Activated effector memory CD4-positive, alpha-beta T cell treated with anti-CD3 and anti-CD28 coated beads, Interleukin-2, amount 50 U/mL, for 16 hours (primary cell): ENCODE results near the gene SELENON.

Source experiments
- DNase-seq: peaks from one replicate; pipeline ENCODE4 v3.0.0-alpha.2; 2020

SELENON gene

DNA sequence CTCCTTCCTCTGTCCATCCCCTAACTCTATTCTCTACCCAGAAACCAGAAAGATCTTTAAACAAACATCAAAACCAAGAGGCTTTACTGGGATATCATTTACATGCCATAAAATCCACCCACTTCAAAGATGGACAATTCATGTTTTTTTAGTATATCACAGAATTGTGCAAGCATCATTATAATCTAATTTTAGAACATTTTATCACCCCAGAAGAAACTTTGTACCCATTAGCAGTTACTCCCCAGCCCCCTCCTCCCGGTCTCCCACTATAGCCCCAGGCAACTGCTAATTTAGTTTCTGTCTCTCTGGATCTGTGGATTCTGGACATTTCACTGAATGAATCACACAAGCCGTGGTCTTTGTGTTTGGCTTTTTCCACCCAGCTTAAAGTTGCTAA, 4.8 kb upstream of the SELENON start:
- DNase-seq = no peak

DNA sequence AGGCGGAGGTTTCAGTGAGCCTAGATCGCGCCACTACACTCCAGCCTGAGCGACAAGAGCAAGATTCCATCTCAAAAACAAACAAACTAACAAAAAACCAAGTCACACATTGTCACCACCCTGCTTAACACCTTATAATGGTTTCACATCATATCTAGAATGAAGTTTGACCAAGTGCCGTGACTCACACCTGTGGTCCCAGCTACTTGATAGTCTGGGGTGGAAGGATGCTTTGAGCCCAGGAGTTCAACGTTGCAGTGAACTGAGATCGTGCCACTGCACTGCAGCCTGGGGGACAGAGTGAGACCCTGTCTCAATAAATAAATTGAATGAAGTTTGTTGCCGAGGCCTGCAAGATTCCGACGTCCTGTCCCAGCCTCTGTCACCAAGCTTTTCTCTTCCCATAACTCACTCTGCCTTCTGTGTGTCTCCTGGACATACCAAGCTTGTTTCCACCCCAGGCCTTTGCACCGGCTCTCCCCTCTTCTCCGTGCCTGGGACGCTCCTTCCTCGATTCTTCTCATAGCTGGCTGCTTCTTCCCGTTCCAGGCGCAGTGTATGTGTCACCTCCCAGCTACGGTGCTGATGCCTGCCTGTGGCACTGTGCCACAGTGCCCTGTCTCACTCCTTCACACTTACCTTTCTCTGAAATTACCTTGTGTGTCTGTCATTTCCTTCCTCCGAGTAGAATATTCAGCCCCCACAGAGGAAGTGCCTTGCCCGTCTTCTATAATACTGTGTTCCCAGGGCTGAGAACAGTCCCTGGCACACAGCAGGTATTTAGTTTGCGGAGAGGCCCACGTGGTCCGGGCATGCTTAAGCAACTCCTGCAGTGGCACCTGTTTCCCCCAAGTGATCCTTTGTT, 3.8 kb upstream of the SELENON start:
- peak; percentile 74 for DNase-seq

DNA sequence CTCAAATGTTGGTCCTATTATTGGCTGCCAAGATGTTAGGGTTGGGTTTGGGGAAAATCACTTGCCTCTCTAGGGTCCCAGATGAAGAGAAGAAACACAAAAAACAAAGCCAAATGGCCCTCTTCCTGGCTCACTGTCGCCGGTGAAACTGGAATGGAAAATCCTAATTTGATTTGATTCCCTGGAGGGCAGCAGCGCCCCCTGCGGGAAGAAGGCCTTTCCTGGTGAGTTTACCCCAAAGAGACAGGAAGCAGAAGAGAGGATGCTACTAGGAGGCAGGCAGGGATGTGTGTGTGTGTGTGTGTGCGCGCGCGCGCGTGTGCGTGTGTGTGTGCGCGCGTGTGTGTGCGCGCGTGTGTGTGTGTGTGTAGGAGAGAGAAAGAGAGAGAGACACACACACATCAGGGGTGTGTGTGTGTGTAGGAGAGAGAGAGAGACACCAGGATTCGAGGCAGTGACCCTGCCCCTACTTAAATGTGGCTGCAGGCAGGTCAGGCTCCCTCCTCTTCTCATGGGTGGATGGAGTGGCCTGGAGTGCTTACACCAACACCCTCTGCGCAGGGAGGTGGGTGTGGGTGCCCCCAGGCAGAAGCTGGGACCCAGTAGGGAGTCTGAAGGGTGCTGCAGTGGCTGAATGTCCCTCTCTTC, 3.1 kb upstream of the SELENON start:
- DNase-seq = peak; percentile 94

DNA sequence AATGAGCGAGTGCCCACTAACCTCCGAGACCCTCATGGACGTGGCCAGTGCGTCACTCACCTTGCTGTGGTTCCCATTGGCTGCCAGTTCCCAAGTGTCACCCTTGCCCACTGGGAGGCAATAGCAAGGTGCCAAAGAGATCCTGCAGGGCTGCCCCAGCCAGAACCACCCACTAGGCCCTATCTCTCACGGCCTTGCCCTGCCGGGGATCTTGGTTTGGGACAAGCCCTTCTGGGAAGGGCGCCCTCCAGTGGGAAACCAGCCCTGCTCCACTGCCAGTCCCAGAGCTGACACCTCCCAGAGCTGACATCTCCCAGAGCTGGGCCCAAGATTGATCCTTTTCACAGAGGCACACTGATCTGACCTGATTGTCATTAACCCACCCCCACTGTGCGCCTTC, 2.1 kb upstream of the SELENON start:
- peak; percentile 73 for DNase-seq

DNA sequence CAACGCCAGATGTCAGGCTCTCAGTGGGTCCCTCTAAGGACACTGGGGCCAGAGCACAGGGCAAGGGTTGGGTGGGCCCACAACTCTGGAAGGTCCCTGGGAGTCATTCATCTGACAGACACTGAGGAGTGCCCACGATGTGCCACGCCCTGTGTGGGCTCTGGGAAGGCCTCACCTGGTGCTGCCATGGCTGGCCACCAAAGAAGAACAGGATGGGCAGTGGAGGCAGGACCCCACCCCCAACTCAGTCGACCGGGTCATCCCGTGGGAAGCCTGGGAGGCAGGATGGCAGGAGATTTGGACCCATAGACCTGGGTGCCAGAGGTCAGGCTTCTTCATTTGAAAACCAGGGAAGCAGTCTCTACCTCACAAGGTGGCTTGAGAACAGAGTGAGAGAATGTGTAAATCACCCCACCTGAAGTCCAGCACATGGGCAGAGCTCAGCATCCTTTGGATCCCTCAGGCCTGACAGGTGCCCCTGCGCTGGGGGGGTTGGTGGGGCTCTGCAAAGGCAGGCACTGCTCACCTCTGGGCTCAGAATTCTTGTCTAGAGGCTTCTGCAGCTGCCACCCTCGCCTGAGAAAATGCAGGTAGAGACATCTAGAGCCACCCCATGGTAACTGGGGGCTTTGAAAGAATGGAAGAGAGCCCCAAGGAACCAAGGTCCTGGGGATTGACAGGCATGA, 1.2 kb upstream of the SELENON start:
- DNase-seq = no peak

DNA sequence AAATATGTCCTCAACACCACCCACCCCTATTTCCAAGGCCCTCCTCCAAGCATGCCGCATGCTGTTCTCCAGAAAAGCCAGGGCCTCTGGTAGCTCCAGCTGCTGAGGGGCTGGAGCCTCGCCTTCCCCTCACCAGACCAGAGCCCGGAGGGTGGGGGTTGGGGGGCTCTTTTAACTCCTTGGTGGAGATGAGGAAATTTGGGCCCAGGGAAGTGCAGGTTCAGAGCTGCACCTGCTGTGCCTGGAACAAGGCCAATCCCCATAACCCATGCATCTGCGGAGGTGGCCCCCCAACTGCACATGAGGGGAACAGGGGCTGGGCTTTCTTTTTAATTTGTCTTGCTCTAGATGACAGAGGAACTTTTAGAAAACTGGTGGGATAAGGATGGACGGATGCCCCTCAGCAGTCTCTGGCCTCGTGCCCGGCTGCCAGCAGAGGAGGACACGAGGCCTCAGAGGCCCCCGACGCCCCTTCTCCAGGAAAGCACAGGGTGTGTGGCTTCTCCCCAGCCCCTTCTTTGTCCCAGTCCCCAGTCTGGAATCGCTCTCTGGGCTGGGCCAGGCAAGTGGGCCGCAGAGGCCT, 550 bp upstream of the SELENON start:
- DNase-seq = no peak

DNA sequence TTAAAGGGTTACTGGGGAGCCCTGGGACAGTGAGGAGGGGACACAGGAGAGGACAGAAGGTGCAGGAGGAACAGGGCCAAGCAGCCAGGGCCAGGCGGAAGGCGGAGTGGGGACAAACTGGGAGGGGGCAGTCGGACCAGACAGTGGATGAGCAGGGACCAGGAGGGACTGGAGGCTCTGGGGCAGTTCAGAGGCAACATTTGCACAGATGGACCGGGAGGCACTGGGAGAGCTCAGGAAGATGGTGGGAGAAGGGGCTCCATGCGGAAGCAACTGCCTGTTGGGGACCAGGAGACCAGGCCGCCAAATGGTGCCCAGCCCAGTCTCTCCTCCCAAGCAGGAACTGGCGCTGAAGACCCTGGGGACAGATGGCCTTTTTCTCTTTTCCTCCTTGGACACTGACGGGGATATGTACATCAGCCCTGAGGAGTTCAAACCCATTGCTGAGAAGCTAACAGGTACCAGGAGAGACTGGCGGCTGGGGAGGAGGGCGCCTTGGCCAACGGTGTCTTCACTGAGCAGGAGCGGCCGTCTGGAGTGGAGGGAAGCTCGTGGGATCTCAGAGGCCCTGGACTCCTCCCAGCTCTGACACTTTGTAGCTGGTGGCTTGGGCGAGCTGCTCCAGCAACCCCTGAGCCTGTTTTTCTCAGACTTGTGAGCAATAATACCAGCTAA, 847 bp downstream of the SELENON start:
- DNase-seq = no peak

DNA sequence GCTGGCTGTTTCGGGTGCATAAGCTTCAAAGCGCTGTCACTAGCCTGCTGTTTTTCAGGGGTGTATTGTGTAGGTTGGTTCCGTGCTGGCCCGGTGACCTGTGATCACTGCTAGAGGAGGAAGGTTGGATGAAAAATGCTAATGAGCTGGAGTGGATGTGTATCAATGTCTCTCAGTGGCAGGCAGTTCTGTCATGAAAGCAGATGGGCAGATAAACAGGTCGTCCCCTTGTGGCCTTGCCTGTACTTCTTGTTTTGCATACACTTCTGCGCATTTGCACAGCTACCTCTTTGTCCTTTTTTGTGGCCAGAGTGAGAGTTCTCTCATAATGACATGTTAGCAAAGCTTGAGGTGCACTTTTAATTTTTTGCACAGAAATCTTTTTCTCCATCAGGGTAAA, 2.9 kb downstream of the SELENON start:
- DNase-seq = no peak

DNA sequence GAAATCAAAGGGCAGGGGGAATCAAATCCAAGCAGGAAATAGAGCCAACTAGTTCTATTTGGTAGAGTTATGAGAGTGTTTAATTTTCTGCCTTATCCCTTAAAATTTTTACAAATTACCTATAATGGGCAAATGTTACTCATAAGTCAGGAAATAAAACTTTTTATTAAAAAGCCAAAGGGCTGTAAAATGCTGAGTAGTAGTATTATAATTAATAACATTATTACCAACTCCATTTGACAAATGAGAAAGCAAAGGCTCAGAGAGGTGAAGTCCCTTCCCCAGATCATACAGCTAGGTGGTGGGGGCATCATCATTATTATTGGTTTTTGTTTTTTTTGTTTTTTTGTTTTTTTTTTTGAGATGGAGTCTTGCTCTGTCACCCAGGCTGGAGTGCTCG, 3.4 kb downstream of the SELENON start:
- no peak for DNase-seq

DNA sequence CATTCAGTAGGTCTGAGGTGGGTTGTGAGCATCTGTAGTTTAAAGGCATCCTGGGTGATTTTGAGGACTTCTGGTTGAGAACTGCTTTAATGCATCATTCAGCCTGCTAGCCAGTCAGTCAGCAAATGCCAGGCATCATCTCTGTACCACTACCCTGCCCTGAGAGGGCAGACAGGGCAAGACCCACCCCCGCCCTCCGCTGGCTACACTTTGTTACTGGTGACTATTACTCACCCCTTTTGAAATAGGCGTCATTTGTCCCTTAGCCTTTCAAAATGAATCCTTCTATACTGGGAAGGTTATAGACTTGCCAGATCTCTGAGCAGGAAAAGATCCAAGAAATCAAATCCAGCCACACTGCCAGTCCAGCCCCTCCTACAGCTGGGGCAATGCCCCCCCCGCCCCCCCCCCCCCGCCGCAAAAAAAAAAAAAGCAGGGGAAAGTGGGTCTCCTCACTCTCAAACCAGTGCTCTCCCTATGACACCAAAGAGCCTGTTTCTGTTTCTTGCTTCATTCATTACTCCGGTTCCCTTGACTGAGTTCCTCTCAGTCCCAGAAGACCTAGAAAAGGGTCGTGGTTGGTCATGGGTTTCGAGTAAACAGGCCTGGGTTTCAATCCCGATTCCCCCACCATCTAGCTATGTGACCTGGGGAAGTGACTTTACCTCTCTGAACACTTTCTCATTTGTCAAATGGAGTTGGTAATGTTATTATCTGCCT, 4.4 kb downstream of the SELENON start:
- DNase-seq = no peak

DNA sequence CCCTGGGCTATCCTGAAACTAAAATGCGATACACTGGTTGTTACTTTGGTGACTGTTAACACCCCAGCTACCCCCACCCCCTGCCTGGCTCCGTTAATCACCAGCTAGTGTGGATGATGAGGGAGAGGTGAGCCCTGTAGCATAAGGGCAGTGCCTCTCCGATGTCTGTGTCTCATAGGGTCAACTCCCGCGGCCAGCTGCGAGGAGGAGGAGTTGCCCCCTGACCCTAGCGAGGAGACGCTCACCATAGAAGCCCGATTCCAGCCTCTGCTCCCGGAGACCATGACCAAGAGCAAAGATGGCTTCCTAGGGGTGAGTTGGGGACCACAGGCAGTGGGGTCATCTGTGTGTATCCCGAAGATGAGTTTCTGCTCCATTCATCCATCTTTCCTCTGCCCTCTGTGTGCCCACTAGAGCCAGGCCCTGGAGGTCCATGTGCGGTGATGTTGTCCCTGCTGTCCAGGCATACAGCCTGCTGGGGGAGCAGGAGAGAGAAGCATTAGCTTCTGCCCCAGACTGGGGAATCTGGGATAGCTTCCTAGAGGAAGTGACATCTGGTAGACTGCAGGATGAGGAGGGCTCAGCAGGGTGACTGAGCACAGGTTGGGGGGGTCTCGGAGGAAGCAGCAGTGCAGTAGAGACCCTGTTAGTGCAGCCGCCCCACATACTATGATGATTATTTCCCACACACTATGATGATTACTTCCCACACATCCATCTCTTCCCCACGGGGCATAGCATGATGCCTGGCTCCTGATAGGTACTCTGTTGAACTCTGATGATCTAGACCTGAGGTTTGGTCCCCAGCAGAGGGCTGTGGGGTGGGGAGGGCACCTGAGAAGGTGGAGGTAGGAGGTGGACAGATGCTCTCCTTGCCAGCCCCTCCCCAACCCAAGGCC, 5.2 kb downstream of the SELENON start:
- no peak for DNase-seq

DNA sequence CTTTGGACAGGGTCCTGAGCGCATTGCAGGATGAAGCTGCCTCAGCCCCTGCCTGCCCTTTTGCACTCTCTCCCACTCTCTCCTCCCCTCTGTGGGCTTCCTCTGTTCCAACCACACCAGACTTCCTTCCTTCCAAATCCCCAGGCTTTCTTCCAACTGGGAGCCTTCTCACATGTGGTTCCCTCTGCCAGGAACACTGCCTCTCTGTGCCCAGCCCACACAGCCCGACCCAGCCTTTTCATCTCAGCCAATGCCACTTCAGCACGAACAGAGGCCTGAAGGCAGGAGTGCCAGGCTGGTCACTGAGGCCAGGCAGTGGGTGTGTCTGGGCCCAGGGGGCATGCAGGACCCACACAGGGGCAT, 5.9 kb downstream of the SELENON start:
- DNase-seq = no peak

DNA sequence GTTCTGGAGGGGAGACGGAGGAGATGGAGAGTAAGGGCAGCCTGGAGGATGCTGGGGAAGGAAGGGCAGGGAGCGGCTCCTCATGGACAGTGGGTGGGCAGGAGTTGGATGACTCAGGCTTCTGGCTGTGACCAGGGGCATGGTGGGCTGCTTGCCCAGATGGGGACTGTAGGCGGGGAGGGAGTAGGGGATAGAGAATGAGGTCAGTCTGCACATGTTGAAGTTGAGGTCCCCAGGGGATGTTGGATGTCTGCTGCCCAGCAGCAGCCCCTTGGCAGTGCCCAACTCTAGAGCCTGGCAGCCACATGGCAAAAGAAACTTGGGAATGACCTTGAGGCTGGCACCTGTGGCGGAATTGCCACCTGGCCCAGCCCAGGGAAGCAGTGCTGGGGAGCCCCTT, 6.4 kb downstream of the SELENON start:
- DNase-seq = no peak

DNA sequence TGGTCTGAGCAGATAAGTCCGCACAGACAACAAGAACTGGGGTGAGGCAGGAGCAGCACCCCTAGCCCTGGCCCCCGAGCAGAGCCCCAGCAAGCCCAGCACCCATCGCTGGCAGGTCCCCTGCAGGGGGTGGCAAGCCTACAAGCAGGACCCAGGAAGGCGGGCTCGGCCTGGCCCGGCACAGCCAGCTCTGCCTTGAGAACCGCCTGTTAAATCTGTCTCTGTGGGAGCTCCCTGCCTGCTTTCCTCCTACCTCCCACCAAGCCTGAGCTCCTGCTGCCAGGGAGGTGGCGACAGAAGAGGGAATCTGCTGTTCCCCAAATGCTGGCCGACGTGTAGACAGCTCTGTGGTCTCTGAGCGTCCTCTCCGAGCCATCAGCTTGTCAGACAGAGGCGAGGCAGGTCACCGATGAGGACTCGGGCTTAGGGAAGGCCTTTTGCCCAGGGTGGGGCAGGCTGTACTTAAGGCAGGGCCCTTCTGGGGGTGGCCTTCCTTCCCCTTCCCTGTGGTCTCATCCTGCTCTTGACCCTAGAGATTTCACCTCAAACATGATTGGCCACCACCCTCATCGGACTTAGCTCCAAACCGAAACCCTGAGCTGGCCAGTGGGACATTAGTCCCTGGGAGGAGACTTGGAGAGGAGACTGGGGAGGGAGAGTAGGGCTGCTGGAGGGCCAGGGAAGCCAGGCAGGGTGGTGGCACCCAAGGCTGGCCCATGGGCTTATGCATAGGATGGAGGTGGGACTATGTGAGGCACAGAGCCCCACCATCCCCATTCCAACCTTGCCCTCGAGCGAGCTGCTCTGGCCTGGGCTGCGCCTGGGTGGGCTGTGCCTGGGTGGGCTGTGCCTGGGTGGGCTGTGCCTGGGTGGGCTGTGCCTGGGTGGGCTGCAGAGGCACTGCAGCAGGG, 7.7 kb downstream of the SELENON start:
- no peak for DNase-seq

DNA sequence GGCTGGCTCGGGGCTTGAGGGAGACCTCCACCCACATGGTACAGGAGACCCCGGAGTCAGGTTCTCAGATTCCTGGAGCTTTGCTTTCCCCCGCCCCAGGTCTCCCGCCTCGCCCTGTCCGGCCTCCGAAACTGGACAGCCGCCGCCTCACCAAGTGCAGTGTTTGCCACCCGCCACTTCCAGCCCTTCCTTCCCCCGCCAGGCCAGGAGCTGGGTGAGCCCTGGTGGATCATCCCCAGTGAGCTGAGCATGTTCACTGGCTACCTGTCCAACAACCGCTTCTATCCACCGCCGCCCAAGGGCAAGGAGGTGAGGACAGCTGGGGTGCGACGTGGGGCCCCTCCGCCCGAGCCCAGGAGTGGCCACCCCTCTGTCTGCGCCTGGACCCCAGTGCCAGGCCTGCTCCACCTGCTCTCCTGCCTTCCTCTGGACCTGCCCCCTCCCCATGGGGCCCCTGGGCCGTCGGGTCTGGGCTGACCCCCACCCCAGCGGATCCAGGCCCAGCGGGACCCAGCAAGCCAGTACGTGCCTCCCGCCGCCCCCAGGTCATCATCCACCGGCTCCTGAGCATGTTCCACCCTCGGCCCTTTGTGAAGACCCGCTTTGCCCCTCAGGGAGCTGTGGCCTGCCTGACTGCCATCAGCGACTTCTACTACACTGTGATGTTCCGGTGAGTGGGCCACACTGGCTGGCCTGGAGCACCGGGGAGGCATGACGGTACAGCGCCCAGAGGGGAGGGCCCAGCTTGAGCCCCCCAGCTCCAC, 8.7 kb downstream of the SELENON start:
- no peak for DNase-seq

DNA sequence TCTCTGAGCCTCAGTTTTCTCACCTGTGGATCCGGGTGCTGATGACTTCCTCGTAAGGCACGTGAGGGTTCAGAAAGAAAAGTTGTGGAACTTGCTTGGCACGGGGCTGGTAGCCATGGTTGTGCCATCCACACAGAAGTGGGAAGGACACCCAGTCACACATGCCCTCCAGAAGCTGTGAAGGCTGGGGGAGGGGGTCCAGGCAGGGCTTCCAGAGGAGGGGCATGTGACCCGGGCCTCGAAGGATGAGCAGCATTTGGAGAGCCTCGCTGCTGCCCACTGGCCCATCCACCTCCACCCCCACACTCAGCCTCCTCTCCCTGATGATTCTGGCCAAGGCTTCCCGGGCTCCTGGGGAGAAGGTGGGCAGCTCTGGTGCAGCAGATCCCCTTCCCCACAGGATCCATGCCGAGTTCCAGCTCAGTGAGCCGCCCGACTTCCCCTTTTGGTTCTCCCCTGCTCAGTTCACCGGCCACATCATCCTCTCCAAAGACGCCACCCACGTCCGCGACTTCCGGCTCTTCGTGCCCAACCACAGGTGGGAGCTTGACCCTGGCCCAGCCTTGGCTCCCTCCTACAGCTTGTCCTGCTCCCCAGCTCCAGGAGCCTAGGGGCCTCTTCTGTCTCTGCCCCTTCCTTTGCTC, 9.4 kb downstream of the SELENON start:
- DNase-seq = no peak

DNA sequence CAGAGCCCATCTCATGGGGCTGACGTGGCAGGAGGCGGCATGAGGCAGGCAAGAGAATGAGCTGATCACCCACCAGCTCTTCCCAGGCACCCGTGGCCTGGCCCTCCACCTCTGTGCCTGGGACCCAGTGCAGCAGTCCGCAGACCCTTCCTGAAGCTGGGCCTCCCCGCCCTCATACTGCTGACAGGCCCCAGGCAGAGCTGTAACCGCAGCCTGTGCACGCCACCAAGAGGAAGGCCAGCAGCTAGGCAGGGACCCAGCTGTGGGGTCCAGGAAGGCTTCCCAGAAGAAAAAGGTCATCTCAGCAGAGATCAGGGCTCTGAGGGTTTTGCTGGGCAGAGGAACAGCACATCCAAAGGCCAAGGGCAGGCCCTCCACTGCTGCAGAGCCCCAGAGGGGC, 9.9 kb downstream of the SELENON start:
- DNase-seq = no peak

DNA sequence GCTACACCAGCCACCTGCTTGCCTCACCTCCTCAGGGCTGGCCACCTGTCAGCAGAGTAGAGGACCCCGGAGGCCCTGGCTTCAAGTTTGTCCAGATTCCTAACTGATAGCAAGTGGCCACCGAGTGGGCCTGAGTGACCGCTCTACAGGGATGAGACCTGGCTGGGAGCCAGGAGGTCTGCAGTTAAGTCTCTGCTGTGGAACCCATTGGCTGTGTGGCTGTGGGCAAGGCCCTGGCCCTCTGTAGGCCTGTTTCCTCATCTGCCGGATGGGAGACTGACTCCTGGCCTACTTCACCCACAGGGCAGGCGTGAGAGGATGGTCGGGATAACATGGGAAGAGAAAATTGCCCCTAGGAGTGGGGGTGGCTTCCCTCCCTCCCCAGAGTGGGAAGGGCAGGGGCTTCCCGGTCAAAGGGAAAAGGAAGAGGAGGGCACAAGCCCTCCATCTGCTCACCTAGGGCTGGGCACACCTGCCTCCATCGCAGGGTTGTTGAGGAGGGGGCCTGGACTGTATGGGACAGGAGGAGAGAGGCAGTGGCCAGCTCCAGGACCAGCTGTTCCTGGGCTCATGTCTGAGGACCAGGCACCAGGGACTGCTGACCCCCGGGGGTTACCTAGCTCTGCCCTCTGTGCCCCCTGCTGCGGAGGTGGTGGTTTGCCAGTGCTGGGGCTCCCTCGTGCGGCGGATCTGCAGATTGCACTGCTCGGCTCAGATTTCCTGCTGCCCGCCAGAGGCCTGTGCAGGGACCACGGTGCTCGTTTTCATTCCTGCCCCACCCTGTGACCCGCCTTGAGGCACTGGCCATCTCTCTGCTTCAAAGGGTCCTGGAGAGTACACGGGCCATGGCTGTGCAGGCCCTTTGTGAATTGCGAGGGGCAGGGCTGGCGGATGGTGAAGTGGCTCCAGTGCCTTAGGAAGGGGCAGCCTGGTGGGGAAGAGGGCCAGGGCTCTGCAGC, 10.6 kb downstream of the SELENON start:
- peak; percentile 92 for DNase-seq
